ENCODE results near the gene NTM.

NTM gene

GRCh38 chr11:131682373-131683015, 312.1 kb downstream of the NTM start:
- no peak for TF ChIP-seq CTCF (IDR thresholded peaks at IDR 0.05; ENCODE audit: control insufficient read depth, extremely low read depth, insufficient read depth)
- no peak overlapping the region for H3K4me3 ChIP-seq (ENCODE audit: low read depth, low read length)
- DNase-seq (ENCODE audit: low read depth), result no peak

DNA sequence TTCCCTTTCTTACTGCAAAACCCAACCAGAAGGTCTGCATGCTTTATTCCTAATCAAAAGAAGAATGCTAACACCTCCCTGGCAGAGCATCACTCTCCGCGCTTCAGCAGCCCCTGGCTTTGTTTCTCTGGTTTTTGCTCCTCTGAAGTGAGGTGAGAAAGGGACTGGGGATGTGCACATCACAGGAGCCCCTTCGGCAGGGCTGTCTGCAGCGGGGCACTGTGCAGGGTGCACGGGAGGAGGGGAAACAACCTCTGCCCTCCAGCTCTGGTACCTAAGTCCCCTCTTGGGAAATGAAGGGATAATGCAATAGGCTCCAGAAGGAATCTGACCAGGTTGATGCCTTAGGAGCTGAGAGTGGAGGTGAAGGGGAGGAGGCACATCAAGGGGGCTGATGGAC, 312.7 kb downstream of the NTM start:
- no peak for TF ChIP-seq CTCF (IDR thresholded peaks at IDR 0.05; ENCODE audit: control insufficient read depth, extremely low read depth, insufficient read depth)
- no peak for DNase-seq (ENCODE audit: low read depth)
- no peak overlapping the region for H3K4me3 ChIP-seq (ENCODE audit: low read depth, low read length)

DNA sequence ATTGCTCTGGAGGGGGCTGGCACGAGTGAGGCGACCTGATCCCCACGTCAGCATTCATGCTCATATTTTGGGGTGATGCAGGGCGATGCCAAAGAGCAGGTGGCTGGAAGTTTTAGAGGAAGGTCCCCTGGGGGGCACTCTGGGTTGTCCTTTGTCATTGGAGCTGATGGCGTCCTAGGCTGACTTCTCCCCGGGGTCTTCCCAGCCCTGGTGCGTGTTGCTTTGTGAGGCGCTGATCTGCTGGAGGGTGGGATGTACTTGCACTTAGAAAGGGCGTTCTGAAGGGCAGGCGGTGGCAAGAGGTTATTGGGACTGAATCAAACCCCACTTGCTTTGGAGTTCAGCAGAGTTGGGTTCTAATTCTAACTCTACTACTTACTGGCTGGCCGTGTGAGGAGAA, 313.3 kb downstream of the NTM start:
- no peak for TF ChIP-seq CTCF (IDR thresholded peaks at IDR 0.05; ENCODE audit: control insufficient read depth, extremely low read depth, insufficient read depth)
- no peak for DNase-seq (ENCODE audit: low read depth)
- no peak overlapping the region for H3K4me3 ChIP-seq (ENCODE audit: low read depth, low read length)

DNA sequence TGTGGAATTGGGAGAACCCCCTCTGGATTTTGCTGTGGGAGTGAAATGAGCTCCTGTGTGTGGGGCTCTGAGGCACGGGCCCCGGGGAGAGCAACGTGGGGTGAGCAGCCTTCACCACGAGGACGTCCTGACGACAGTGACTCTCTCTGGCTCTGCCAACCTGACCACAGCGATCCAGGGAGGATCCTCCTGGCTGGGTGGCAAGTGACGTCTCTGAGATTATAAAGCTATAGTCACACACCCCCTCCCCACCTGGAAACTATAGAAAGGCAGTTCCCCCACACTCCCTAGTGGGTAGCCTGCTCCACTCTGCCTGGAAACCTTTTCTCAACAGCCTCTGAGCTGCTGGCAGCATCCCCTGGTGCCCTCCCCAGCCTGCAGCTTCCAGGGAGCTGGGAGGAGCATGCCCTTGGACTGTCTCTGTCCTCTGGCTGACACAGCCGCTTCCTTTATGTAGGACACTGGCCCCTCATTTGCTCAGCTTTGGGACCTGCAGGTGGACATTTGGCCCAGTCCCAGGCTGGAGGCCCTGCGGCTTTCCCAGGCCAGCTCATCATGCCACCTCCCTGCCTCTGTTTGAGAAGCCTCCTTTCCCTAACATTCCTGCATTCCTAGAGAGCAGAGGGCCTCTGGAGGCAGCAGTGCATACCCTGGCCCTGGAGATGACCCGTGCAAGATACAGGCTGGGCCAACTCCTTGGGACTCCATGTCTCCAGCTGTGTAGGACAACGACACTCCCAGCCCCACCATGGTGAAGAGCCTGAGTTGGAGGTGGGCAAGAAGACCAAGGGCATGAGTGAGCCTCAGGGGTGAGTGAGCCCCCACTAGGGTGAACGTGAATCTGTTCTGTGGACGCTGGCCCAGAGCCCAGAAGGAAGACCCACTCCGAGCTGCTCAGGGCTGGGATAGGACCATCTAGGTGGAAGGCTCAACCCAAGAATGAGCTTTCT, 314.0 kb downstream of the NTM start:
- no peak for TF ChIP-seq CTCF (IDR thresholded peaks at IDR 0.05; ENCODE audit: control insufficient read depth, extremely low read depth, insufficient read depth)
- H3K4me3 ChIP-seq (ENCODE audit: low read depth, low read length), result no peak overlapping the region
- no peak for DNase-seq (ENCODE audit: low read depth)

GRCh38 chr11:131685206-131685605, 314.8 kb downstream of the NTM start:
- no peak for TF ChIP-seq CTCF (IDR thresholded peaks at IDR 0.05; ENCODE audit: control insufficient read depth, extremely low read depth, insufficient read depth)
- DNase-seq (ENCODE audit: low read depth), result no peak
- H3K4me3 ChIP-seq (ENCODE audit: low read depth, low read length), result no peak overlapping the region

DNA sequence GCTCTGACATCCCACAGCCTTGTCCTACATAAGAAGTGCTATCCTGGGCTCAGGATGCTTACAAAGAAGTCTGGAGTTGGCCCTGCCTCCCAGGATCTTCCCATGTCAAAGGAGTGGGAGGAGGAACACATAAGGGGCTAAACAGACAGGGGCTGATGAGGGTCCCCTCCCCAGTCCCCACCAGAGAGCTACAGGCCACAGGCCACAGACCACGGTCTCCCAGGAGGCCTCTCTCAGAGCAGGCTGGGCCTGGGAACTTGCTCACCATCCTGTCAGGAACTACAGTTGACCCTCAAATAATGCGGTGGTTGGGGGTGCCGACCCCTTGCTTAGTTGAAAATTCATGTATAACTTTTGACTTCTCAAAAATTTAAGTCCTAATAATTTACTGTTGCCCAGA, 315.5 kb downstream of the NTM start:
- no peak overlapping the region for H3K4me3 ChIP-seq (ENCODE audit: low read depth, low read length)
- DNase-seq (ENCODE audit: low read depth), result no peak
- no peak for TF ChIP-seq CTCF (IDR thresholded peaks at IDR 0.05; ENCODE audit: control insufficient read depth, extremely low read depth, insufficient read depth)
